ENCODE results near the gene ZC3H18.

The ZC3H18 gene

DNA sequence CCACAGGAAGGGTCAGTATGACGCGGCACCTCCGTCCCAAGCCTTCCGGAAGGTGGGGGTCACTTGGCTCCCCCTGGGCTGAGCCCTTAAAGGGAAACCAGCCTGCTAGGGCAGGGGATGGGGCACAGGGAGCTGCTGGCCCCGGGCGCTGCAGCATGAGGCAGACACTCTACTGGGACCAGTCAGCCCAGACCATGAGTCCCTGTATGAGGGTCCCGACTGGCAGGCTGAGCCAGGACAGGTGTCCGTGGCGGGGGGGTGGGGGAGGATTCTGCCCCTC is 43.4 kb upstream of the ZC3H18 start:
- no peaks in the 10 kb centered on the region for H3K4me1 ChIP-seq (ENCODE audit: low read depth, poor library complexity, severe bottlenecking)
- peaks cover 74% of the 10 kb centered on the region for H3K27me3 ChIP-seq (ENCODE audit: insufficient read depth, low read depth)
- TF ChIP-seq, protein P1, sequence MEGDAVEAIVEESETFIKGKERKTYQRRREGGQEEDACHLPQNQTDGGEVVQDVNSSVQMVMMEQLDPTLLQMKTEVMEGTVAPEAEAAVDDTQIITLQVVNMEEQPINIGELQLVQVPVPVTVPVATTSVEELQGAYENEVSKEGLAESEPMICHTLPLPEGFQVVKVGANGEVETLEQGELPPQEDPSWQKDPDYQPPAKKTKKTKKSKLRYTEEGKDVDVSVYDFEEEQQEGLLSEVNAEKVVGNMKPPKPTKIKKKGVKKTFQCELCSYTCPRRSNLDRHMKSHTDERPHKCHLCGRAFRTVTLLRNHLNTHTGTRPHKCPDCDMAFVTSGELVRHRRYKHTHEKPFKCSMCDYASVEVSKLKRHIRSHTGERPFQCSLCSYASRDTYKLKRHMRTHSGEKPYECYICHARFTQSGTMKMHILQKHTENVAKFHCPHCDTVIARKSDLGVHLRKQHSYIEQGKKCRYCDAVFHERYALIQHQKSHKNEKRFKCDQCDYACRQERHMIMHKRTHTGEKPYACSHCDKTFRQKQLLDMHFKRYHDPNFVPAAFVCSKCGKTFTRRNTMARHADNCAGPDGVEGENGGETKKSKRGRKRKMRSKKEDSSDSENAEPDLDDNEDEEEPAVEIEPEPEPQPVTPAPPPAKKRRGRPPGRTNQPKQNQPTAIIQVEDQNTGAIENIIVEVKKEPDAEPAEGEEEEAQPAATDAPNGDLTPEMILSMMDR (conservative IDR thresholded peaks at IDR 0.05; ENCODE audit: low read depth, low read length), result no peak
- no peak overlapping the region for H3K27ac ChIP-seq
- H3K9ac ChIP-seq, result no peak overlapping the region
- H2AFZ ChIP-seq (ENCODE audit: low read depth), result no peak overlapping the region
- H3K79me2 ChIP-seq (ENCODE audit: insufficient read depth, low read depth), result no peaks in the 10 kb centered on the region
- H3K4me2 ChIP-seq, result no peak overlapping the region
- no peak overlapping the region for H3K4me3 ChIP-seq (IDR thresholded peaks at IDR 0.05; ENCODE audit: insufficient read depth, low read depth, low read length)
- H4K20me1 ChIP-seq (ENCODE audit: insufficient read depth), result no peaks in the 10 kb centered on the region
- no peaks in the 10 kb centered on the region for H3K36me3 ChIP-seq (ENCODE audit: insufficient read depth)

DNA sequence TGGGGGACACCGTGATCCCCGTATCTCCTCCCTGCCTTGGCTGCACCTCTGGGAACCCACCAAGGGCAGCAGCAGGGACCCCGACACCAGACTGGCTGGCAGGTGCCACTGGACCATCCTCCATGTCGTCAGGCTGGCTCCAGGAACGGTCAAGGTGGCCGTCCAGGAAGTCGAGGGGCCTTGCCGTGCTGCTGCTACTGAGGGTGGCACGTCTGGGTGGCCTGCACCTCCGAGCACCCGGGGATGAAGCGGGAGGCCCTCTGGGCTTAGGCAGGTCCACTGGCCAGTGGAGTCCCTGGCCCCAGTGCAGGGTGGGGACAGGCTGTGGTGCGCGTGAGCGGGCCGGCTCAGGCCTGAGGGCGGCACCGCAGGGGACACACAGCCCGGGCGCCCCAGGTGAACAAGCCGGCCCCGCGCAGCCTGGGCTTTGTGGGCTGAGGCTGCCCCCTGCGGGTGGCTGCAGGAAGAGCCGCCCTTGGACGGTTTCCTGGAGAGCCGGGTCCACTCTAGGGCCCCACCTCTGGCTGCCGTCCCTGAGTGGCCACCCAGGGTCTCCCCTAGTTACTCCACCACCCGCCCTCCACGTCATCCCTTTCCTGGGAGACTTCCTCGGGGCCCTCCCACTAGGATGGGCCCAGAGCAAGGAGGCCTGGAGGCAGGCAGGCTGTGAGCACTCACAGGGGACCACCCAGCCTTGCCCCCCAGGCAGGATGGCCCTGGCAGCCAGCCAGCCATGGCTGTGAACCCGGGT is 42.8 kb upstream of the ZC3H18 start:
- TF ChIP-seq, protein P1 (conservative IDR thresholded peaks at IDR 0.05; ENCODE audit: low read depth, low read length), result peak; percentile 82
- Histone ChIP-seq H4K20me1 (ENCODE audit: insufficient read depth) (no peaks in the 10 kb centered on the region), H3K27me3 (ENCODE audit: insufficient read depth, low read depth) (peaks cover 69% of the 10 kb centered on the region), H3K4me1 (ENCODE audit: low read depth, poor library complexity, severe bottlenecking) (no peaks in the 10 kb centered on the region), H3K27ac (no peak overlapping the region), H2AFZ (ENCODE audit: low read depth) (no peak overlapping the region), H3K9ac (no peak overlapping the region), H3K36me3 (ENCODE audit: insufficient read depth) (no peaks in the 10 kb centered on the region), H3K4me2 (no peak overlapping the region), H3K4me3 (IDR thresholded peaks at IDR 0.05; ENCODE audit: insufficient read depth, low read depth, low read length) (no peak overlapping the region), H3K79me2 (ENCODE audit: insufficient read depth, low read depth) (no peaks in the 10 kb centered on the region)

DNA sequence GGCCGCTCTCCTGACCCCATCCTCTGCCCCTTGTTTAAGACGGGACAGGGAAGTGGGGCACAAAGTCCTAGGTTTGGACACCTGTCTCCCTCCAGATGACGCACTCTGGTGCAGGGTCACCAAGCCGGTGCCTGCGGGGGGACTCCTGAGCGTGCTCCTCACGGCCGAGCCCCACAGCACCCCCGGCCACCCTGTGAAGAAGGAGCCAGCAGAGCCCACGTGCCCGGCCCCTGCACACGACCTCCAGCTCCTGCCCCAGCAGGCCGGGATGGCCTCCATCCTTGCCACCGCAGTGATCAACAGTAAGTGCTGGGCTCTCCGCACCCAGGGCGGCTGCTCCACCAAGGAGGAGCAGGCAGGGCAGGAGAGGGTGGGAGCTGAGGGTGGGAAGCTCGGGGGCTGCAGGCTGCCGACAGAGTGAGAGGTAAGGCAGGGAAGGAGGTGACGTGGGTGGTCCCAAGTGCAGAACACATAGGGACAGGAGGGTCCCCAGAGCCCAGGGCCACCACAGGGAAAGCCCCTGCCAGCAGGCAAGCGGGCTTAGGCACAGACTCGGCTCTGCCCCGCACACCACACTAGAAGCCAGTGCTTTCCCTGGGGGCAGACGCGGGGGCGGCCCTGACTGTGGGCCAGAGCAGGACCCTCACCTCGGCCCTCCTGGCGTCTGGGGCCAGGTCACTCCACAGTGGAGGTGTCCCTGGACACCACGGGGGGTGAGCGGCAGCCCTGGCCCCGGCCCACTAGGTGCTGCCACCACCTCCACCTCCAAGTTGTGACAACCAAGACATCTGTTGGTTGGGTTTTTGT is 42.1 kb upstream of the ZC3H18 start:
- H3K4me2 ChIP-seq, result no peak overlapping the region
- H3K27ac ChIP-seq, result no peak overlapping the region
- H3K79me2 ChIP-seq (ENCODE audit: insufficient read depth, low read depth), result no peaks in the 10 kb centered on the region
- no peak overlapping the region for H3K9ac ChIP-seq
- H3K4me3 ChIP-seq (IDR thresholded peaks at IDR 0.05; ENCODE audit: insufficient read depth, low read depth, low read length), result no peak overlapping the region
- TF ChIP-seq, protein P1 (conservative IDR thresholded peaks at IDR 0.05; ENCODE audit: low read depth, low read length), result no peak
- H3K4me1 ChIP-seq (ENCODE audit: low read depth, poor library complexity, severe bottlenecking), result no peaks in the 10 kb centered on the region
- no peaks in the 10 kb centered on the region for H3K36me3 ChIP-seq (ENCODE audit: insufficient read depth)
- H3K27me3 ChIP-seq (ENCODE audit: insufficient read depth, low read depth), result peaks cover 61% of the 10 kb centered on the region
- H2AFZ ChIP-seq (ENCODE audit: low read depth), result no peak overlapping the region
- no peaks in the 10 kb centered on the region for H4K20me1 ChIP-seq (ENCODE audit: insufficient read depth)

DNA sequence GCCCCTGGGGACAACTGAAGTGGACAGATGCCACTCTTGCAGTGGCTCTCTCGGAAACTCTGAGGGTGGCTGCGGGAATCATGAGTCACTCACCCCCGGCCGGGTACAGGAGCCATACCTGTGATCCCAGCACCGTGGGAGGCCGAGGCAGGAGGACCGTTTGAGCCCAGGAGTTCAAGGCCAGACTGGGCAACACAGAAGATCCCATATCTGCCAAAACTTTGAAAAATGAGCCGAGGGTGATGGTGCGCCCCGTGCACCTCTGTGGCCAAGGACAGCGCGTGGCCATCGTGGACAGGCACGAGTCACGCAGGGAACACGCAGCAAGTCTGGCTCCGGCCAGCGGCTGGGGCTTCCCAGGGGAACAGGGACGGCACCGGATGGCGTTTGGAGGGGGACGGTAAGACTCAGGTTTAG is 41.3 kb upstream of the ZC3H18 start:
- no peaks in the 10 kb centered on the region for H4K20me1 ChIP-seq (ENCODE audit: insufficient read depth)
- no peak overlapping the region for H3K9ac ChIP-seq
- no peak overlapping the region for H2AFZ ChIP-seq (ENCODE audit: low read depth)
- peaks cover 58% of the 10 kb centered on the region for H3K27me3 ChIP-seq (ENCODE audit: insufficient read depth, low read depth)
- TF ChIP-seq, protein P1 (conservative IDR thresholded peaks at IDR 0.05; ENCODE audit: low read depth, low read length), result no peak
- H3K4me3 ChIP-seq (IDR thresholded peaks at IDR 0.05; ENCODE audit: insufficient read depth, low read depth, low read length), result no peak overlapping the region
- no peak overlapping the region for H3K4me2 ChIP-seq
- no peaks in the 10 kb centered on the region for H3K79me2 ChIP-seq (ENCODE audit: insufficient read depth, low read depth)
- H3K36me3 ChIP-seq (ENCODE audit: insufficient read depth), result no peaks in the 10 kb centered on the region
- no peaks in the 10 kb centered on the region for H3K4me1 ChIP-seq (ENCODE audit: low read depth, poor library complexity, severe bottlenecking)
- no peak overlapping the region for H3K27ac ChIP-seq

All from KMS-11 (cell line).